SK-N-SH treated with all-trans-retinoic acid at 6 μM for 48 hours (cell line): ENCODE data around the gene SCN2A.

Experiments used
- ATAC-seq: fragments of 200-7000 bp; cut with Tn5 transposase; 3 replicates; pipeline ENCODE4 v1.9.1; 2020; ENCODE audit warnings: mild to moderate bottlenecking, moderate library complexity
- ARNTL ChIP-seq: fragments of 450-650 bp; formaldehyde crosslinking; IDR thresholded peaks from 2 replicates; pipeline ENCODE4 v1.5.0; 2020; ENCODE audit warnings: low read depth, mild to moderate bottlenecking, moderate library complexity, borderline replicate concordance
- BACH2 ChIP-seq: fragments of 250-450 bp; sonication (Bioruptor Pico); IDR thresholded peaks from 2 replicates; pipeline ENCODE4 v1.9.0; 2021; ENCODE audit warnings: mild to moderate bottlenecking, borderline replicate concordance
- CREB5 ChIP-seq: fragments of 250-450 bp; sonication (Bioruptor Pico); IDR thresholded peaks from 2 replicates; pipeline ENCODE4 v1.5.1; 2020; ENCODE audit warnings: low read depth, mild to moderate bottlenecking, moderate library complexity
- CSDC2 ChIP-seq: fragments of 250-450 bp; sonication (Bioruptor Pico); IDR thresholded peaks from 2 replicates; pipeline ENCODE4 v1.5.0; 2020; ENCODE audit warnings: mild to moderate bottlenecking, moderate library complexity
- CSRNP3 ChIP-seq: fragments of 250-450 bp; sonication (Bioruptor Pico); IDR thresholded peaks from 2 replicates; pipeline ENCODE4 v1.5.1; 2021; ENCODE audit warnings: mild to moderate bottlenecking, moderate library complexity
- ESRRG ChIP-seq: fragments of 250-450 bp; sonication (Bioruptor Pico); IDR thresholded peaks from 2 replicates; pipeline ENCODE4 v1.6.1; 2021; ENCODE audit warnings: mild to moderate bottlenecking
- GLIS3 ChIP-seq: fragments of 250-450 bp; sonication (Bioruptor Pico); IDR thresholded peaks from 2 replicates; pipeline ENCODE4 v1.5.0; 2020; ENCODE audit warnings: mild to moderate bottlenecking, moderate library complexity
- PPARA ChIP-seq: fragments of 250-450 bp; sonication (Bioruptor Pico); IDR thresholded peaks from 2 replicates; pipeline ENCODE4 v1.5.0; 2020; ENCODE audit warnings: mild to moderate bottlenecking, borderline replicate concordance
- SNAI2 ChIP-seq: fragments of 250-450 bp; sonication (Bioruptor Pico); IDR thresholded peaks from 2 replicates; pipeline ENCODE4 v1.5.0; 2020; ENCODE audit warnings: mild to moderate bottlenecking, moderate library complexity
- TCF4 ChIP-seq: fragments of 250-450 bp; sonication (Bioruptor Pico); IDR thresholded peaks from 2 replicates; pipeline ENCODE4 v1.8.0; 2021; ENCODE audit warnings: mild to moderate bottlenecking, moderate library complexity, borderline replicate concordance
- ZC3H10 ChIP-seq: fragments of 250-450 bp; sonication (Bioruptor Pico); IDR thresholded peaks from 2 replicates; pipeline ENCODE4 v1.5.1; 2021; ENCODE audit warnings: mild to moderate bottlenecking, moderate library complexity
- ZFP3 ChIP-seq: fragments of 250-450 bp; sonication (Bioruptor Pico); IDR thresholded peaks from 2 replicates; pipeline ENCODE4 v1.5.0; 2020; ENCODE audit warnings: mild to moderate bottlenecking, moderate library complexity
- ZFP30 ChIP-seq: fragments of 450-650 bp; formaldehyde crosslinking; IDR thresholded peaks from 2 replicates; pipeline ENCODE4 v1.5.0; 2022; ENCODE audit warnings: mild to moderate bottlenecking, moderate library complexity
- ZNF565 ChIP-seq: fragments of 450-650 bp; formaldehyde crosslinking; conservative IDR thresholded peaks from 2 replicates; pipeline ENCODE4 v1.5.0; 2020; ENCODE audit warnings: low read depth, mild to moderate bottlenecking, moderate library complexity
- ZNF70 ChIP-seq: fragments of 450-650 bp; formaldehyde crosslinking; IDR thresholded peaks from 2 replicates; pipeline ENCODE4 v1.5.0; 2020; ENCODE audit warnings: mild to moderate bottlenecking, moderate library complexity
- ZNF8 ChIP-seq: fragments of 450-650 bp; formaldehyde crosslinking; IDR thresholded peaks from 2 replicates; pipeline ENCODE4 v1.5.0; 2020; ENCODE audit warnings: mild to moderate bottlenecking, moderate library complexity
- TF ChIP-seq, protein P1 (sequence below): fragments of 250-450 bp; sonication (Bioruptor Pico); IDR thresholded peaks from 2 replicates; pipeline ENCODE4 v1.8.0; 2020; ENCODE audit warnings: mild to moderate bottlenecking, moderate library complexity, borderline replicate concordance
- TF ChIP-seq, protein P2 (sequence below): fragments of 250-450 bp; sonication (Bioruptor Pico); IDR thresholded peaks from 2 replicates; pipeline ENCODE4 v1.8.0; 2021; ENCODE audit warnings: low read depth, mild to moderate bottlenecking, moderate library complexity, borderline replicate concordance

SCN2A gene

GRCh38 chr2:165423081-165423480 is 183.9 kb downstream of the SCN2A start:
- TF ChIP-seq BACH2 (CRISPR knock-in tag) (no peak), ZNF70 (no peak), ZFP3 (no peak), GLIS3 (no peak), SNAI2 (CRISPR knock-in tag) (no peak), CREB5 (CRISPR knock-in tag) (no peak)
- TF ChIP-seq, protein P1, sequence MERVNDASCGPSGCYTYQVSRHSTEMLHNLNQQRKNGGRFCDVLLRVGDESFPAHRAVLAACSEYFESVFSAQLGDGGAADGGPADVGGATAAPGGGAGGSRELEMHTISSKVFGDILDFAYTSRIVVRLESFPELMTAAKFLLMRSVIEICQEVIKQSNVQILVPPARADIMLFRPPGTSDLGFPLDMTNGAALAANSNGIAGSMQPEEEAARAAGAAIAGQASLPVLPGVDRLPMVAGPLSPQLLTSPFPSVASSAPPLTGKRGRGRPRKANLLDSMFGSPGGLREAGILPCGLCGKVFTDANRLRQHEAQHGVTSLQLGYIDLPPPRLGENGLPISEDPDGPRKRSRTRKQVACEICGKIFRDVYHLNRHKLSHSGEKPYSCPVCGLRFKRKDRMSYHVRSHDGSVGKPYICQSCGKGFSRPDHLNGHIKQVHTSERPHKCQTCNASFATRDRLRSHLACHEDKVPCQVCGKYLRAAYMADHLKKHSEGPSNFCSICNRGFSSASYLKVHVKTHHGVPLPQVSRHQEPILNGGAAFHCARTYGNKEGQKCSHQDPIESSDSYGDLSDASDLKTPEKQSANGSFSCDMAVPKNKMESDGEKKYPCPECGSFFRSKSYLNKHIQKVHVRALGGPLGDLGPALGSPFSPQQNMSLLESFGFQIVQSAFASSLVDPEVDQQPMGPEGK (CRISPR knock-in tag) = no peak
- no peak for ATAC-seq

DNA sequence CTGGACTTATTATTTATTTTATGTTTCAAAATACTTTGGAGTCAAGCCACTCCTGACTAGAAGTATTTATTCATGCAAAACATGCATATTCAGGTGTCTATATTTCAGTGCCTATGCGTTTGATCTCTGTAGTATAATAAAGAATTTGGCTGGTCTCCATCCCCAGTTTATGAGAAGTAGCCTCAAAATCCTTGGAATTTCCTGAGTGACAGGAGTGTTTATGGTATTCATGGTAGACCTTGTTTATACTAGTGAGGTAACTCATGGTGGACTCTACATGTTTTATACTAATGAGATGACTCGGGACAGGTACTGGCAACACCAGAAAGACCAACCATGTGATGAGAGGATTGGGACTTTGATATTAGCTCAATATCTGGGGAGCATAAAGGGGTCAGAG is 186.3 kb downstream of the SCN2A start:
- TF ChIP-seq ZFP3 (no peak), ZC3H10 (CRISPR knock-in tag) (no peak), CSRNP3 (CRISPR knock-in tag) (no peak)
- no peak for ATAC-seq

DNA sequence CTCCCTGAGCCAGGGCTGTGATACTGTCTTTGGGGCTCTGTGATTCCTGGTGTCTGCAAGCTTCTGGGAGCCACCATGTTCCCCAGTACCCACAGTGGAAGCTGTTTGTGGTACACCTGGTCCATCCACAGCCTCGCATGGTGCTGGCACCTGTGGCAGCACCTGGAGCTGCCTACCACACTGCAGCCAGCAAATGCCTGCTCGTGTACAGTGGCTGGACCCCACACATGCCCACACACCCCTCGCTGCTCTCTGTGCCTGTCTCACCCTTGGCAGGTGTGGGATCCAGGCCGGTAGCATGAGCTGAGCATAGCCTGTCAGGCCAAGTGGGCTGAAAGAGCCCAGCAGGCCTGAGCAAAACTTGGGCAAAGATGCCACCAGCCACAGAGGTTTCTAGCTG is 188.5 kb downstream of the SCN2A start:
- TF ChIP-seq ZFP30 (CRISPR knock-in tag) (no peak), ZNF565 (CRISPR knock-in tag) (no peak)
- no peak for ATAC-seq

GRCh38 chr2:165428926-165429325 is 189.7 kb downstream of the SCN2A start:
- ATAC-seq = no peak
- TF ChIP-seq SNAI2 (CRISPR knock-in tag) = no peak
- TF ChIP-seq BACH2 (CRISPR knock-in tag) = no peak
- TF ChIP-seq PPARA (CRISPR knock-in tag) = no peak

GRCh38 chr2:165431014-165431413 is 191.8 kb downstream of the SCN2A start:
- no peak for TF ChIP-seq ZFP30 (CRISPR knock-in tag)
- TF ChIP-seq CSDC2 (CRISPR knock-in tag) = no peak
- TF ChIP-seq ARNTL (CRISPR knock-in tag) = no peak
- TF ChIP-seq TCF4 (CRISPR knock-in tag) = no peak
- TF ChIP-seq ZNF8 = no peak
- TF ChIP-seq, protein P1 (CRISPR knock-in tag) = no peak
- TF ChIP-seq ESRRG (CRISPR knock-in tag) = no peak
- TF ChIP-seq, protein P2, sequence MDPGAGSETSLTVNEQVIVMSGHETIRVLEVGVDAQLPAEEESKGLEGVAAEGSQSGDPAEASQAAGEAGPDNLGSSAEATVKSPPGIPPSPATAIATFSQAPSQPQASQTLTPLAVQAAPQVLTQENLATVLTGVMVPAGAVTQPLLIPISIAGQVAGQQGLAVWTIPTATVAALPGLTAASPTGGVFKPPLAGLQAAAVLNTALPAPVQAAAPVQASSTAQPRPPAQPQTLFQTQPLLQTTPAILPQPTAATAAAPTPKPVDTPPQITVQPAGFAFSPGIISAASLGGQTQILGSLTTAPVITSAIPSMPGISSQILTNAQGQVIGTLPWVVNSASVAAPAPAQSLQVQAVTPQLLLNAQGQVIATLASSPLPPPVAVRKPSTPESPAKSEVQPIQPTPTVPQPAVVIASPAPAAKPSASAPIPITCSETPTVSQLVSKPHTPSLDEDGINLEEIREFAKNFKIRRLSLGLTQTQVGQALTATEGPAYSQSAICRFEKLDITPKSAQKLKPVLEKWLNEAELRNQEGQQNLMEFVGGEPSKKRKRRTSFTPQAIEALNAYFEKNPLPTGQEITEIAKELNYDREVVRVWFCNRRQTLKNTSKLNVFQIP = no peak
- ATAC-seq = no peak
